DOHH2 (cell line): ENCODE results near the gene SLC28A1.

Experiments used
- H3F3A ChIP-seq: fragments of 200-600 bp; sonication (generic), shearing (Covaris generic); 2 replicates; pipeline ENCODE4 v1.6.0; 2016; ENCODE audit warnings: antibody characterized with exemption, mild to moderate bottlenecking; ENCODE audit not compliant: control insufficient read depth, insufficient read depth
- H3K27ac ChIP-seq: fragments of 200-600 bp; sonication (generic); 2 replicates; pipeline ENCODE4 v1.5.1; 2014; ENCODE audit warnings: low read depth, mild to moderate bottlenecking, low read length, moderate library complexity
- H3K27me3 ChIP-seq: fragments of 200-600 bp; sonication (generic); 2 replicates; pipeline ENCODE4 v1.6.1; 2014; ENCODE audit warnings: mild to moderate bottlenecking, low read length, mixed read lengths; ENCODE audit not compliant: control insufficient read depth
- H3K36me3 ChIP-seq: fragments of 200-600 bp; sonication (generic); 2 replicates; pipeline ENCODE4 v1.6.1; 2014; ENCODE audit warnings: mild to moderate bottlenecking, low read length, moderate library complexity, mixed read lengths; ENCODE audit not compliant: control insufficient read depth
- H3K4me1 ChIP-seq: fragments of 200-600 bp; sonication (generic); 2 replicates; pipeline ENCODE4 v1.6.1; 2014; ENCODE audit warnings: mild to moderate bottlenecking, low read length, mixed read lengths; ENCODE audit not compliant: control insufficient read depth
- H3K4me2 ChIP-seq: fragments of 200-600 bp; sonication (generic); 2 replicates; pipeline ENCODE4 v1.6.0; 2014; ENCODE audit warnings: mild to moderate bottlenecking, low read length, moderate library complexity
- H3K4me3 ChIP-seq: fragments of 200-600 bp; sonication (generic); 2 replicates; pipeline ENCODE4 v1.5.1; 2014; ENCODE audit warnings: mild to moderate bottlenecking, low read length, mixed read lengths
- H3K79me2 ChIP-seq: fragments of 200-600 bp; sonication (generic); 2 replicates; pipeline ENCODE4 v1.6.1; 2014; ENCODE audit warnings: mild to moderate bottlenecking, low read length, mixed read lengths; ENCODE audit not compliant: control insufficient read depth
- H3K9me2 ChIP-seq: fragments of 200-600 bp; sonication (generic); replicated peaks from 2 replicates; pipeline ENCODE4 v1.6.1; 2014; ENCODE audit warnings: mild to moderate bottlenecking, low read length, mixed read lengths; ENCODE audit not compliant: control insufficient read depth
- H3K9me3 ChIP-seq: fragments of 200-600 bp; sonication (generic); 2 replicates; pipeline ENCODE4 v1.6.1; 2014; ENCODE audit warnings: antibody characterized with exemption, low read length, mixed read lengths; ENCODE audit not compliant: control insufficient read depth, insufficient read depth
- H4K20me1 ChIP-seq: fragments of 200-600 bp; sonication (generic); 2 replicates; pipeline ENCODE4 v1.6.0; 2014; ENCODE audit warnings: low read depth, mild to moderate bottlenecking, antibody characterized with exemption, low read length, moderate library complexity; ENCODE audit not compliant: control insufficient read depth, insufficient read depth
- EZH2phosphoT487 ChIP-seq: fragments of 200-600 bp; sonication (generic); IDR thresholded peaks from 2 replicates; pipeline ENCODE4 v1.6.1; 2017; ENCODE audit warnings: borderline replicate concordance, mild to moderate bottlenecking, antibody characterized with exemption, low read length, moderate library complexity, mixed read lengths
- TF ChIP-seq, protein P1 (sequence below): fragments of 200-600 bp; sonication (generic); IDR thresholded peaks from one replicate; pipeline ENCODE4 v1.5.1; 2014; ENCODE audit warnings: antibody characterized with exemption, mild to moderate bottlenecking, low read depth, low read length; ENCODE audit not compliant: poor library complexity, severe bottlenecking

The SLC28A1 gene

DNA sequence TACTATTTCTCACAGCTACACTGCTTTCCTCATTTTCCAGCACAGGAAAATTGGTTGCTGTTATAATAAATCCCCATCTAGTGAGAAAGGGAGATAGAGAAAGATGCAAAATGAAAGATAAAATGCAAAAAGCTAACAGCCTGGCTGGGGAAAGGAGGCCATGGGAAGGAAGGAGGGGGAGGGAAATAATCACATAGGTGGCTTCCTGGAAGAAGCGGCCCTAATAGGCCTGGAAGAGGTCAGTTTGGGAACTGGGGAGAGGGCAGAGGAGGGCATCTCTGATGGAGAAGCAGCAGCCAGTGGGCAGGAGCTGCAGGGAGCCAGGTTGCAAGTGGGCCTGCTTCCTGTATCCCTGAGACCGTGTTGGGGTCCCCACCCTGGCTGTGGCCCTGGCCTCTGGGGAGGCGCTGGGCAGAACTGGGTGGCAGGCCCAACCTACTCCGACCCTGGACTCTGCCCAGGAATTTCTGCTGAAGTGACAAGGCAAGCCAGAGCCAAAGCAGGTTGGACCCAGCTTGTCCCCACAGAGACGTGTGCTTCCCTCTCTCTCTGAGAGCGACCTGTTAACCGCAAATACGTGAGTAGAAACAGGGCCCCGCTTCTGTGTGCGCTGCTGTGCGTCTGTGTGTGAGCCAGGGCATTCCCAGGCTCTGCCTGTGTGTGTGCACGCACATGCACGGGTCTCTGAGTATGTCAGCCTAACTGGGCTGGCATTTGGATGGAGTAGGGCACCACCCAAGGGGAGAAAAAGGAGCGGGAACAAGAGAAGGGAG is 1.9 kb downstream of the SLC28A1 start:
- Histone ChIP-seq H3K9me2 (no peaks in the 10 kb centered on the region), H3K4me1 (no peaks in the 10 kb centered on the region), H3K27me3 (no peaks in the 10 kb centered on the region), H3K4me3 (no peak overlapping the region), H3F3A (no peaks in the 10 kb centered on the region), H3K79me2 (no peaks in the 10 kb centered on the region), H3K36me3 (no peaks in the 10 kb centered on the region), H3K9me3 (no peaks in the 10 kb centered on the region), H4K20me1 (no peaks in the 10 kb centered on the region), H3K4me2 (no peak overlapping the region), H3K27ac (no peak overlapping the region)
- TF ChIP-seq, protein P1, sequence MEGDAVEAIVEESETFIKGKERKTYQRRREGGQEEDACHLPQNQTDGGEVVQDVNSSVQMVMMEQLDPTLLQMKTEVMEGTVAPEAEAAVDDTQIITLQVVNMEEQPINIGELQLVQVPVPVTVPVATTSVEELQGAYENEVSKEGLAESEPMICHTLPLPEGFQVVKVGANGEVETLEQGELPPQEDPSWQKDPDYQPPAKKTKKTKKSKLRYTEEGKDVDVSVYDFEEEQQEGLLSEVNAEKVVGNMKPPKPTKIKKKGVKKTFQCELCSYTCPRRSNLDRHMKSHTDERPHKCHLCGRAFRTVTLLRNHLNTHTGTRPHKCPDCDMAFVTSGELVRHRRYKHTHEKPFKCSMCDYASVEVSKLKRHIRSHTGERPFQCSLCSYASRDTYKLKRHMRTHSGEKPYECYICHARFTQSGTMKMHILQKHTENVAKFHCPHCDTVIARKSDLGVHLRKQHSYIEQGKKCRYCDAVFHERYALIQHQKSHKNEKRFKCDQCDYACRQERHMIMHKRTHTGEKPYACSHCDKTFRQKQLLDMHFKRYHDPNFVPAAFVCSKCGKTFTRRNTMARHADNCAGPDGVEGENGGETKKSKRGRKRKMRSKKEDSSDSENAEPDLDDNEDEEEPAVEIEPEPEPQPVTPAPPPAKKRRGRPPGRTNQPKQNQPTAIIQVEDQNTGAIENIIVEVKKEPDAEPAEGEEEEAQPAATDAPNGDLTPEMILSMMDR: no peak
- no peak for TF ChIP-seq EZH2phosphoT487

DNA sequence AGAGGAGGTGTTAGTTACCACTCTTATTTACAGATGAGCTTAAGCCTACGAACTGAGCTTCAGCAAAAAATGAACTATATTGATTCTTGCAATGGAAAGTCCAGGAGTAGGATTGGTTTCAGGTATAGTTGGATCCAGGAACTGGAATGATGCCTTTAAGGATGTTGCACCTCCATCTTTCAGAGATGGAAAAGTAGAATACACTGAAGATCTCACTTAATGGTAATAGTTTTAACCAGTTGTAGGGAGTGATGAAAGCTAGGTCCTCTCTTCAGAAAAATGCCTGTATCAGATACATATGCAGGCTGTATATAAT is 2.5 kb downstream of the SLC28A1 start:
- Histone ChIP-seq H3K27me3 (no peaks in the 10 kb centered on the region), H3K36me3 (no peaks in the 10 kb centered on the region), H3K9me3 (no peaks in the 10 kb centered on the region), H3K27ac (no peak overlapping the region), H3K9me2 (no peaks in the 10 kb centered on the region), H3K4me2 (no peak overlapping the region), H3F3A (no peaks in the 10 kb centered on the region), H3K4me1 (no peaks in the 10 kb centered on the region), H3K79me2 (no peaks in the 10 kb centered on the region), H4K20me1 (no peaks in the 10 kb centered on the region), H3K4me3 (no peak overlapping the region)
- TF ChIP-seq, protein P1: no peak
- no peak for TF ChIP-seq EZH2phosphoT487

DNA sequence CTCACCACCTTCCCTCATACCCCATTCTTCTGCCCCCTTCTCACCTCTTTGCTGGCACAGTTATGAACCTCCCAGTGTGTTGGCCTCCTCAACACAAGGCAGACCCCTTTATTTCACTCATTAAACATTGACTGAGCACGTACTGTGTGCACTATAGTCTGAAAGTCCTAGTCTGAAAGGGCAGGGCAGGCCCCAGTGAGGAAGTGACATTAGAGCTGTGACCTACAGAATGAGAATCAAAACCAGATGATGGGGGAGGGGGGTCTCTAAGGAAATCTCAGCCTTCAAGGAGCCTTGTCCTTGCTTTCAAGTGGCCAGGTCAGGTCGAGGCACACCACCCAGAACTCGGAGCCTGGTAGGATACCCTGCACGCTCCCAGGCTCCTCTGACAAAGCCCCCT is 3.5 kb downstream of the SLC28A1 start:
- Histone ChIP-seq H3K27ac (no peak overlapping the region), H3K79me2 (no peaks in the 10 kb centered on the region), H3K27me3 (no peaks in the 10 kb centered on the region), H3K9me2 (no peaks in the 10 kb centered on the region), H3K9me3 (no peaks in the 10 kb centered on the region), H3K4me1 (no peaks in the 10 kb centered on the region), H3K36me3 (no peaks in the 10 kb centered on the region), H4K20me1 (no peaks in the 10 kb centered on the region), H3K4me2 (no peak overlapping the region), H3K4me3 (no peak overlapping the region), H3F3A (no peaks in the 10 kb centered on the region)
- TF ChIP-seq, protein P1: no peak
- TF ChIP-seq EZH2phosphoT487: no peak

DNA sequence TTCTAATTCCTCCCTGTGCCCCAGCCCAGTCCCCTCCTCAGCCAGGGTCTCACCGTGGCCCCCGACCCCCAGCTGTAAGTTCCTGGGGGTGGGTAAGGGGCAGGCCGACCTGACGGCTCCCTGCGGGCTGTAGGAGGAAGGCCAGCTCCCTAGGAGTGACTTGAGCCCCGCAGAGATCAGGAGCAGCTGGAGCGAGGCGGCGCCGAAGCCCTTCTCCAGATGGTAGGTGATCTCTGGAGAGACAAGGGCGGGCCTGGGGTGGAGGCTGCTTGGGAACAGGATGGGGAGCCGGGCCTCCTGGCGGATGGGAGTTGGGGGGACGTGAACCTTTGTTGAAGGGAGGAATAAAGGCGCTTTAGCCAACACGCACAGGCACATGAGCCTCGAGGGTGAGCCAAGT is 4.2 kb downstream of the SLC28A1 start:
- H4K20me1 ChIP-seq: no peaks in the 10 kb centered on the region

More for the DNA sequence above, 4.2 kb downstream of the SLC28A1 start:
- no peak overlapping the region for H3K4me3 ChIP-seq
- no peak for TF ChIP-seq EZH2phosphoT487
- TF ChIP-seq, protein P1: no peak
- H3K4me2 ChIP-seq: no peak overlapping the region
- H3K9me2 ChIP-seq: no peaks in the 10 kb centered on the region
- no peaks in the 10 kb centered on the region for H3K27me3 ChIP-seq
- H3K27ac ChIP-seq: no peak overlapping the region
- H3F3A ChIP-seq: no peaks in the 10 kb centered on the region
- no peaks in the 10 kb centered on the region for H3K36me3 ChIP-seq
- no peaks in the 10 kb centered on the region for H3K79me2 ChIP-seq
- no peaks in the 10 kb centered on the region for H3K9me3 ChIP-seq
- no peaks in the 10 kb centered on the region for H3K4me1 ChIP-seq
